ENCODE results near the gene NAPSA.
"Not testable (repeated sequence)": the region's sequence is repeated elsewhere in the genome, so short reads cannot be mapped to it uniquely, and the experiment has no call there.

The NAPSA gene

DNA sequence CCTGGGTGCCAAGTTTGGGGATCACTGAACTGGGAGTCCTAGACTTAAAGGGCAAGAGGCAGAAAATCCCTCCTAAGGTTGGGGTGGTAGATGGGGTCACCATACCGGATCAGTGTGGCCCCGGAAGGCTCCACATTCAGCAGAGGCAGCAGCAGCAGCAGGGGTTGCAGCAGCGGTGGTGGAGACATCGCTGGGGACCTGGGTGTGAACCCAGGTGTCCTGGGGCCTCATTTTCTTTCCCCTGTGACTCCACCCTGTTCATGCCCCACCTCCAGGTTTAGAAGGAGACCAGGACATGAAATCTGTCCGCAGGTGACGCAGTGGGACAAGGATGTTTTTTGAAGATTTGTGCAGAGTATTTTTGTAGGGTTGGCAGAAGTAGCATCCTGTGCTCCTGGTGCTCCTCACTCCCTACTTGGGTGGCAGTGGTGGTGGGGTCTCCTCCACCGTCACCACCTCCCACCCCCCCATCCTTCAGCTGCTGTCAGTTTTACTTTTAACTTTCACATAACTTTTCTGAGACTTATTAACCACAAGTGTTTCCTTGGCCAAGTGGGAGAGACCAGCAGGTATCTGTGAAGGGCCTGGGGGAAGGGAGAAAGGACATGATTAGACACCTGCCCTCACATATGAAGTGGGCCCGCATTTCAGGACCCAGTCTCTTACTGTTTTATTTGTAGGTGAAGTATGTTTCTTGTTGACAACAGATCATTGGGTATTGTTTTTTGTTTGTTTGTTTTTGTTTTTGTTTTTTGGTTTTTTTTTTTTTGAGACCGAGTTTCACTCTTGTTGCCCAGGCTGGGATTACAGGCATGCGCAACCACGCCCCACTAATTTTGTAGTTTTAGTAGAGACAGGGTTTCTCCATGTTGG is at the start of gene NAPSA:
NAPSA (minus strand) TSS at position 206 of the 873 bp plus-strand sequence; CDS start at position 188, 18 bp downstream.
- DNase-seq (ENCODE audit: low read depth), result no peak

GRCh38 chr19:50413531-50413930 is 48.1 kb upstream of the NAPSA start:
- DNase-seq (ENCODE audit: low read depth), result no peak

- DNase-seq (ENCODE audit: low read depth), result no peak
Observed at GRCh38 chr19:50413096-50413495, 47.7 kb upstream of the NAPSA start.

DNA sequence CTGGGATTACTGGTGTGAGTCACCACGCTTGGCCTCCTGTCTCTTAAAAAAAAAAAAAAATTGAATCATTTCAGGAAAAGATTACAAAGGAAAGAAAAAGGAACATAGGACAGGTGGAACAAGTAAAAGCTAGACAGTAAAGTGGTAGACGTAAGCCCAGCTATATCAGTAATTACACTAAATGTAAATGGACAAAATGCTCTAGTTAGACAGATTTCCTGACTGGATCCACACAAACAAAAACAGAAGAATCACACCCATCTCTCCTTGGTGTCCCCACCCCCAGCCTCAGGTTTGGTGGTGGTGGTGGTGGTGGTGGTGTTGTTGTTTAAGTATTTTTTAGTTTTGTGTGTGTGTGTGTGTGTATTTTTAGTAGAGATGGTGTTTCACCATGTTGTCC is 47.0 kb upstream of the NAPSA start:
- no peak for DNase-seq (ENCODE audit: low read depth)

- DNase-seq (ENCODE audit: low read depth), result no peak
Observed at GRCh38 chr19:50410109-50410508, 44.7 kb upstream of the NAPSA start.

GRCh38 chr19:50409347-50409746 is 43.9 kb upstream of the NAPSA start:
- no peak for DNase-seq (ENCODE audit: low read depth)

- DNase-seq (ENCODE audit: low read depth), result no peak
Observed at GRCh38 chr19:50406829-50407228, 41.4 kb upstream of the NAPSA start.

- DNase-seq (ENCODE audit: low read depth), result no peak
Observed at GRCh38 chr19:50406156-50406820, 40.8 kb upstream of the NAPSA start.

DNA sequence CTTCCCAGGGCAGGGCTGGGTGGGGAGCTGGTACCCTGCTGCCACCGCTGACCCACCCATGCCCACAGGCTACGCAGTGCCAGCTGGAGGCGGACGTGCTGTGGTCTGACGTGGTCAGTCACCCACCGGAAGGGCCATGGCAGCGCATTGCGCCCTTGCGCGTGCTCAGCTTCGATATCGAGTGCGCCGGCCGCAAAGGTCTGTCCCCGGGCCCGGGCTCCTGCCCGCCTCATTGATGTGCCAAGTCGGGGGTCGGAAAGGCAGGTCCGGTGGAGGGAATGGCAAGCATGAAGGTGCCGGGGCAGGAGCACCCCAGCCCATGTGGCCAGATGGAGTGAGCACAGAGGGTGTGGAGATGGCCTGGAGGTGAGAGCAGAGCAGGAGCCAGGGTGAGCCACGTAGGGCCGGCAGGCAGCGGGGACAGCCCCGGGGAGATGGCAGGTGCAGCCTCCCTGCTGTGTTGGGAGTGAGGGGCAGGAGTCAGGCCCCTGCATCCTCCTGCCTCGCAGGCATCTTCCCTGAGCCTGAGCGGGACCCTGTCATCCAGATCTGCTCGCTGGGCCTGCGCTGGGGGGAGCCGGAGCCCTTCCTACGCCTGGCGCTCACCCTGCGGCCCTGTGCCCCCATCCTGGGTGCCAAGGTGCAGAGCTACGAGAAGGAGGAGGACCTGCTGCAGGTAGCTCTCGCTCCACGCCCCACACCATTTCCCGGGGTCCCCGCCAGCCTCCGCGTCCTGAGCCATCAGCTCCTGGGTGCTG is 37.3 kb upstream of the NAPSA start:
- DNase-seq (ENCODE audit: low read depth), result no peak

GRCh38 chr19:50401605-50402450 is 36.4 kb upstream of the NAPSA start:
- no peak for DNase-seq (ENCODE audit: low read depth)

DNA sequence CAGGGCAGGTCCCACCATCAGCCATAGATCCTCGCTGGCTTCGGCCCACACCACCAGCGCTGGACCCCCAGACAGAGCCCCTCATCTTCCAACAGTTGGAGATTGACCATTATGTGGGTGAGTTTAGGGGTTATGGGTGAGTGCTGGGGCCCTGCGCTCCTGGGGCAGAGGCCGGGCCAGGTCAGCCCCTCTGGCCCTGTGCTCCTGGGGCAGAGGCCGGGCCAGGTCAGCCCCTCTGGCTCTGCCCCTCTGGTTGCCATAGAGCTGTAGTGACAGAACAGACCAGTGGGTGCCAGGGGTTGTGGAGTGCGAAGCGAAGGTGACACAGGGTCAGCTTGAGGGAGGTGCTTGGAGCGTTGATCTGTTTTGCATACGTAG is 33.9 kb upstream of the NAPSA start:
- no peak for DNase-seq (ENCODE audit: low read depth)

GRCh38 chr19:50398675-50399367 is 33.4 kb upstream of the NAPSA start:
- DNase-seq (ENCODE audit: low read depth), result no peak

DNA sequence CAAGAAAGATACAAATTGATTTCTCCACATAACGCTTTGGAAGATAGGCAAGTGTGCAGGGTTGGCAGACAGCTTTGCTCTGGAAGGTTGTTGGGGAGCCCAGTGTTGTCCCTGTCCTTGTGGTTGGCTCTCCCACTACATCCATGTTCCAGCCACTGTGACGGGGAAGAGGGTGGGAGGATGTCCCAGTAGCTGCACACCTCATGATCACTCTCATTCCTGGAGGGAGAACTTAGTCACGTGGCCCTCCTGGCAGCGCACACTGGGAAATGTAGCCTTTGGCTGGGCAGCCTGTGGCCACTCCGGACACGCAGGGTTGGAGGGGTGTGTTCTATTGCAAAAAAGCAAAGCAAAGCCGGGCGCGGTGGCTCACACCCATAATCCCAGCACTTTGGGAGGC is 28.6 kb upstream of the NAPSA start:
- DNase-seq (ENCODE audit: low read depth), result no peak

DNA sequence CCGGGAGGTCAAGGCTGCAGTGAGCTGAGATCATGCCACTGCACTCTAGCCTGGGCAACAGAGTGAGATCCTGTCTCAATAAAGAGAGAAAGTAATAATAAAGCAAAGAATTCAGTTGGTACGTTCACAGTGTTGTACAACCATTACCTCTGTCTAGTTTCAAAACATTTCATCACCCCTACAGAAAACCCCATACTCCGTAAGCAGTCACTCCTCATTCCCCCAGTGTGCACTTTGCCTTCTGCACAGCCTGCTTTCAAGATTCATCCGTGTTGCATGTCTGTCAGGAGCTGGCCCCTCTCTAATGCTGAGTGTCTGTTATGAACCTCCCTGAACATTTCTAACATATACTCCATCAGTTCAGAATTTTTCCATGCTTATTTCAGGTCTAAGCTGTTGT is 28.1 kb upstream of the NAPSA start:
- DNase-seq (ENCODE audit: low read depth), result no peak

- DNase-seq (ENCODE audit: low read depth), result no peak
Observed at GRCh38 chr19:50392759-50393158, 27.3 kb upstream of the NAPSA start.

GRCh38 chr19:50390952-50391351 is 25.5 kb upstream of the NAPSA start:
- not testable (repeated sequence) for DNase-seq (ENCODE audit: low read depth)

DNA sequence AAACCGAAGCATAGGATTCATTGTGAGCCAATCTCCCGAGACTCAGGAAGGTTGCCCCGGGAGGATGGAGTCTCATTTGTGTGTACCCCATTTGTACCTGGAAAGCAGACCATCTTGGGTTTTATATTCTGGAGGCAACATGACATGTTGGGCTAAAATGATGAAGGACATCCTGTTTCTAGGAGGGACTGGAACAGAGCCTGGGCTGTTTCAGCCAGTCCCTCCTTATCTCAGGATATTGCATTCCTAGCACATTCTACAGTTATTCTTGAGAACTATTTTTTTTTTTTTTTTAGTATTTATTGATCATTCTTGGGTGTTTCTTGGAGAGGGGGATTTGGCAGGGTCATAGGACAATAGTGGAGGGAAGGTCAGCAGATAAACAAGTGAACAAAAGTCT is 24.9 kb upstream of the NAPSA start:
- DNase-seq (ENCODE audit: low read depth), result not testable (repeated sequence)

- DNase-seq (ENCODE audit: low read depth), result no peak
Observed at GRCh38 chr19:50387868-50388245, 22.4 kb upstream of the NAPSA start.

GRCh38 chr19:50387176-50387867 is 21.9 kb upstream of the NAPSA start:
- DNase-seq (ENCODE audit: low read depth), result no peak

DNA sequence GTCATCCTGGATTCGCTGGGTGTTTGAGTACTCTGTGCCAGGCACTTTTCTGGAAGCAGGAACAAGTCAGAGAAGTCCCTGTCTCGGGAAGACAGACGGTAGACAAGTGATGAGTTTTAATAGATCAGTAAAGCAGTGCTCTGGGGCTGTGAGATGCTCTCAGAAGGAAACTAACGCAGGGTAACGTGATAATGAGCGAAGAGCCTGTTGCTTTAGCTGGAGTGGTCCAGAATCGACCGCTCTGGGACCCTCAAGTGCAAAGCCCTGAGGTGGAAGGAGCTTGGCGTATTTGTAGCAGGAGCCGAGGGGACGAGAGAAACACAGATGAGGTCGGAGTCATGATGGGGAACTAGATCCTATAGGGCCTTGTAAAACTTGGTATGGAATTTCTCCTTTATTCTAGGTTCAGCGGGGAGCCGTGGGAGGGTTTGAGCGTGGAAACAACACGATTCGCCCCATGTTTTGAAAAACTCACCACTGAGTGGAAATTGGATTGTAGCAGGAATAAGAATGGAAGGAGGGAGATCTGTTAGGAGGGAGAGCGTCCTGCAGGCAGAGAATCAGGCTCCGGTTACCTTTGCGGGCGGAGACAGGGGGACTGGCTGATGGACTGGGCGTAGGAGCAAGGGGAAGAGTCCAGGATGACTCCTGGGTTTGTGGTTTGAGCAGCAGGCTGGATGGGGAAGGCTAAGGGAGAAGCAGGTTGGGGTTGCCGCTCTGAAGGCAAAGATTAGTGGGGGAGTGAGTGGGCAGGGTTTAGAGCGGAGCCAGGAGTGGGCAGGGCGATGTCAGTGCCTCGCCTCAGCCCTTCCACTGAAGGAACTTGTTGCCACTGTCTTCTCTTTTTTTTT is 19.5 kb upstream of the NAPSA start:
- DNase-seq (ENCODE audit: low read depth), result no peak
